Gastrocnemius medialis (tissue), 4 donors: Measurements from ENCODE around the gene AFAP1. TPM values are rescaled to one million over a fixed set of nuclear protein-coding genes. Genes with fewer than 3 reads are reported as not detected.

Experiments used
- ATAC-seq, 2 donors: fragments of 150-250 bp; one replicate each; pipeline ENCODE4 v1.9.1; 2016
- DNase-seq, 2 donors: peaks; one replicate each; pipeline ENCODE4 v3.0.0-alpha.2; 2019
- H3K27ac ChIP-seq, 4 donors: fragments of 200-600 bp; sonication (generic); 1 replicate in 1 of 4; 2 replicates in 3 of 4; pipeline ENCODE4 v1.5.1; 2016 to 2018; ENCODE audit warnings: mild to moderate bottlenecking in 2 of 4, moderate library complexity in 1 of 4
- H3K27me3 ChIP-seq, 3 donors: fragments of 200-600 bp; sonication (generic) in 2 of 3; 1 replicate in 1 of 3; 2 replicates in 2 of 3; pipeline versions ENCODE4 v1.5.1 to v1.6.0; 2016 to 2019; ENCODE audit warnings: mild to moderate bottlenecking in 1 of 3, moderate library complexity in 1 of 3
- H3K36me3 ChIP-seq, 2 donors: fragments of 200-600 bp; sonication (generic) in 1 of 2; one replicate each; pipeline ENCODE4 v1.5.1; 2017 to 2018
- H3K4me1 ChIP-seq, 2 donors: fragments of 200-600 bp; sonication (generic) in 1 of 2; one replicate each; pipeline ENCODE4 v1.5.1; 2016 to 2017; ENCODE audit warnings: mild to moderate bottlenecking in 2 of 2
- H3K4me3 ChIP-seq, 4 donors: fragments of 200-600 bp; sonication (generic) in 3 of 4; 1 replicate in 1 of 4; 2 replicates in 3 of 4; pipeline ENCODE4 v1.5.1; 2016 to 2019; ENCODE audit warnings: mild to moderate bottlenecking in 2 of 4
- H3K9me3 ChIP-seq, 3 donors: fragments of 200-600 bp; sonication (generic) in 2 of 3; 1 replicate in 1 of 3; 2 replicates in 2 of 3; pipeline ENCODE4 v1.5.1; 2016 to 2019
- CTCF ChIP-seq, 5 experiments: fragments of 450-650 bp in 3 of 5; fragments of 200-600 bp in 2 of 5; sonication (generic) in 2 of 5; IDR thresholded peaks in 4 of 5; conservative IDR thresholded peaks in 1 of 5; 1 replicate in 4 of 5; 2 replicates in 1 of 5; pipeline ENCODE4 v1.5.1; 2016 to 2019; ENCODE audit warnings: antibody characterized with exemption in 5 of 5, mild to moderate bottlenecking in 3 of 5, moderate library complexity in 3 of 5
- POLR2A ChIP-seq, 2 donors: fragments of 450-650 bp; IDR thresholded peaks; one replicate each; pipeline ENCODE4 v1.6.1; 2017; ENCODE audit warnings: antibody characterized with exemption in 2 of 2, mild to moderate bottlenecking in 2 of 2, moderate library complexity in 2 of 2
- in situ Hi-C, 4 donors: fragments of 200-750 bp; cut with MboI; loops; one replicate each; pipeline versions ENCODE4 v1.15.0 to v1.8.0; 2017; ENCODE audit warnings: low sequenced_read_pairs in 4 of 4
- intact Hi-C: fragments of 100-400 bp; cut with DNase I; formaldehyde crosslinking; loops from one replicate; pipeline ENCODE4 v1.15.1; 2023; ENCODE audit warnings: low total_unique reads
- total RNA-seq, 4 donors: library from RNA; depleted of rRNA; stranded (reverse); fragments of >200 nt; gene quantifications; one replicate each; pipeline versions ENCODE4 v1.1.0 to v1.2.3, GENCODE V29; 2016

Gene AFAP1
- total RNA-seq, 4 donors from 2014 or later: 1.5 to 8.6 (median 3.5) TPM

GRCh38 chr4:7863911-7864681 is 75.6 kb downstream of the AFAP1 start:
- Histone ChIP-seq H3K27ac (no peak overlapping the region), H3K4me1 (no peaks in the 10 kb centered on the region), H3K9me3 (no peaks in the 10 kb centered on the region), H3K27me3 (no peaks in the 10 kb centered on the region), H3K36me3 (peaks cover 0 to 10% of the 10 kb centered on the region in 2 donors), H3K4me3 (no peak overlapping the region)
- TF ChIP-seq POLR2A (IDR thresholded peaks at IDR 0.05): no peak
- no peak for TF ChIP-seq CTCF (IDR thresholded peaks at IDR 0.05 in 4 of 5, conservative IDR thresholded peaks at IDR 0.05 in 1 of 5)
- intact Hi-C loops: no loop called here
- ATAC-seq (no peak), DNase-seq (no peak)
- in situ Hi-C loops: no loop called here

- Histone ChIP-seq H3K27me3 (no peaks in the 10 kb centered on the region), H3K27ac (no peak overlapping the region), H3K9me3 (no peaks in the 10 kb centered on the region), H3K4me1 (peaks cover 5 to 8% of the 10 kb centered on the region in 2 donors), H3K36me3 (peaks cover 0 to 2% of the 10 kb centered on the region in 2 donors), H3K4me3 (no peak overlapping the region)
- DNase-seq (no peak), ATAC-seq (no peak)
- TF ChIP-seq POLR2A (IDR thresholded peaks at IDR 0.05): no peak
- TF ChIP-seq CTCF (IDR thresholded peaks at IDR 0.05 in 4 of 5, conservative IDR thresholded peaks at IDR 0.05 in 1 of 5): no peak
- intact Hi-C loops (no loop called here), in situ Hi-C loops (no loop called here)
These were observed 77.0 kb downstream of the AFAP1 start for GRCh38 chr4:7862561-7863192.

GRCh38 chr4:7861440-7861881 is 78.2 kb downstream of the AFAP1 start:
- Histone ChIP-seq H3K9me3 (no peaks in the 10 kb centered on the region), H3K4me3 (no peak overlapping the region), H3K36me3 (no peaks in the 10 kb centered on the region), H3K4me1 (peaks cover 17 to 18% of the 10 kb centered on the region in 2 donors), H3K27me3 (no peaks in the 10 kb centered on the region), H3K27ac (no peak overlapping the region)
- intact Hi-C loops (no loop called here), in situ Hi-C loops (no loop called here)
- ATAC-seq (no peak), DNase-seq (no peak)
- no peak for TF ChIP-seq POLR2A (IDR thresholded peaks at IDR 0.05)

GRCh38 chr4:7860600-7861163 is 79.0 kb downstream of the AFAP1 start:
- no peak for ATAC-seq
- Histone ChIP-seq H3K9me3 (no peaks in the 10 kb centered on the region), H3K36me3 (no peaks in the 10 kb centered on the region), H3K4me1 (peaks cover 18% of the 10 kb centered on the region in 2 donors), H3K27me3 (no peaks in the 10 kb centered on the region), H3K27ac (no peak overlapping the region), H3K4me3 (no peak overlapping the region)
- TF ChIP-seq POLR2A (IDR thresholded peaks at IDR 0.05) (no peak), CTCF (IDR thresholded peaks at IDR 0.05 in 4 of 5, conservative IDR thresholded peaks at IDR 0.05 in 1 of 5) (no peak)
- no peak for DNase-seq
- in situ Hi-C loops: no loop called here
- intact Hi-C loops: no loop called here

- TF ChIP-seq CTCF (IDR thresholded peaks at IDR 0.05 in 4 of 5, conservative IDR thresholded peaks at IDR 0.05 in 1 of 5) (no peak), POLR2A (IDR thresholded peaks at IDR 0.05) (no peak)
- no peaks in the 10 kb centered on the region for H3K36me3 ChIP-seq
- no peaks in the 10 kb centered on the region for H3K27me3 ChIP-seq
- no peak overlapping the region for H3K4me3 ChIP-seq
- intact Hi-C loops: no loop called here
- no peaks in the 10 kb centered on the region for H3K9me3 ChIP-seq
- ATAC-seq (no peak), DNase-seq (no peak)
- H3K4me1 ChIP-seq: peaks cover 18 to 19% of the 10 kb centered on the region in 2 donors
- H3K27ac ChIP-seq: no peak overlapping the region
- in situ Hi-C loops: no loop called here
These were observed 80.3 kb downstream of the AFAP1 start for GRCh38 chr4:7859326-7859725.
